HG03457 (cell line): ENCODE data around the gene LALBA.
"Not testable (repeated sequence)": the region's sequence is repeated elsewhere in the genome, so short reads cannot be mapped to it uniquely, and the experiment has no call there.

Experiments used
- ATAC-seq: cut with Tn5 transposase; IDR thresholded peaks from one replicate; pipeline ENCODE4 v1.9.1; 2021; ENCODE audit warnings: moderate number of reproducible peaks; ENCODE audit not compliant: unreplicated experiment

The LALBA gene

DNA sequence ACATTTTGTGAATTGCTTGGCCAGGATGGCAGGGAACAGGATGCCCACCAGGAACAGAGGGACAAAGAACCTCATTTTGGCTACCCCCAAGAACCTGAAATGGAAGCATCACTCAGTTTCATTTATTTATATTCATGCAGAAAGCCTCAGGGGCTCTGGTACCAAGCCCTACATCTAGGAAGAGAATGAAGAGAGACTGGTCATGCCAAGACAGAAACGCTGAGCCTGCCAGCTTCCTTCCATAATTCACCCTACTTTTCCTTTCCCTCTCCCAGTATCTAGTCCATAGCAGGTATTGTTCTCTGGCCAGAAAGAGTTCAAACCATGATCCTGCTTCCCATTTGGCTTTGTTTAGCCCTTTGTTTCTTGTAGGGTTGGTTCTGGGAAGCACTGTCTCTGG is at the start of gene LALBA:
LALBA (minus strand) TSS at position 101 of the 400 bp plus-strand sequence; CDS start at position 75, 26 bp downstream.
- ATAC-seq, result no peak

DNA sequence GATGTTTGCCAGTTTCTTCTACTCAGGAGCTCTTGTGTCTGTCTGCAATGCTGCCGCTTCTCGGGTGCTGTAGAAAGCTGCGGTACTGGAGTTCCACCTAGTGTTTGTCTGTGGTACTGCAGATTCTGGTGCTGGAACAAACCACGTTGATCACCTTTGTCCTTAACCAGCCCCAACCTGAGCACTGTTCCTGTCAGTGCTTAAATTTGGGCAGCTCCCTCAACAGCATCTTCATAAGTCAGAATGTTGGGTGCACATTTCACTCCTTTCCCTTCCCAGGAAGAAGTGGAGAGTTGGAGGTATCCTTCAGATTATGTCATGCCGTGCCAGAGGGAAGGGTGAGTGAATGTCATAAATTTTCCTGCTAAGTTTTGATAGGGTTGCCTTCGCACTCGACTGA is 48.7 kb upstream of the LALBA start:
- ATAC-seq, result no peak

DNA sequence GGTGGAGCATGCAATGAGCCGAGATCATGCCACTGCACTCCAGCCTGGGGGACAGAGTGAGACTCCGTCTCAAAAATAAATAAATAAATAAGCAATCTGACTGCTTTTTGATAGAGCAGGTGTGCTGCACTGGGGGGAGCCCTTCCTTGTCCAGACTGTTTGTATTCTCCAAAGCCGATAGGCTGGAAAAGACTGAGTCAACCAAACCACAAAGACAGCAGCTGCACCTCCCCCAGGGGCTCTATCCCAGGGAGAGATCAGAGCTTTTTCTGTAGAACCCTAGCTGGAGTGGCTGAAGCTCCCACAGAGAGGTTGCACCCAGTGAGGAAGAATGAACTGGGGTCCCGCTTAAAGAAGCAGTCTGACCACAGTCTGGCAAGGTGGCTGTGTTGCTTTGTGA is 45.8 kb upstream of the LALBA start:
- no peak for ATAC-seq

DNA sequence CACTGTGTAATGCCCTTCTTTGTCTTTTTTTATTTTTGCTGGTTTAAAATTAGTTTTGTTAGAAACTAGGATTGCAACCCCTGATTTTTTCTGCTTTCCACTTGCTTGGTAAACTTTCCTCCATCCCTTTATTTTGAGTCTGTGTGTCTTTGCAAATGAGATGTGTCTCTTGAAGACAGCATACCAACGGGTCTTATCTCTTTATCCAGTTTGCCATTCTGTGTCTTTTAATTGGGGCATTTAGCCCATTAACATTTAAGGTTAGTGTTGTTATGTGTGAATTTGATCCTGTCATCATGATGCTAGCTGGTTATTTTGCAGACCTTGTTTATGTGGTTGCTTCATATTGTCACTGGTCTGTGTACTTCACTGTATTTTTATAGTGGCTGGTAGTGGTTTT is 43.5 kb upstream of the LALBA start:
- no peak for ATAC-seq

DNA sequence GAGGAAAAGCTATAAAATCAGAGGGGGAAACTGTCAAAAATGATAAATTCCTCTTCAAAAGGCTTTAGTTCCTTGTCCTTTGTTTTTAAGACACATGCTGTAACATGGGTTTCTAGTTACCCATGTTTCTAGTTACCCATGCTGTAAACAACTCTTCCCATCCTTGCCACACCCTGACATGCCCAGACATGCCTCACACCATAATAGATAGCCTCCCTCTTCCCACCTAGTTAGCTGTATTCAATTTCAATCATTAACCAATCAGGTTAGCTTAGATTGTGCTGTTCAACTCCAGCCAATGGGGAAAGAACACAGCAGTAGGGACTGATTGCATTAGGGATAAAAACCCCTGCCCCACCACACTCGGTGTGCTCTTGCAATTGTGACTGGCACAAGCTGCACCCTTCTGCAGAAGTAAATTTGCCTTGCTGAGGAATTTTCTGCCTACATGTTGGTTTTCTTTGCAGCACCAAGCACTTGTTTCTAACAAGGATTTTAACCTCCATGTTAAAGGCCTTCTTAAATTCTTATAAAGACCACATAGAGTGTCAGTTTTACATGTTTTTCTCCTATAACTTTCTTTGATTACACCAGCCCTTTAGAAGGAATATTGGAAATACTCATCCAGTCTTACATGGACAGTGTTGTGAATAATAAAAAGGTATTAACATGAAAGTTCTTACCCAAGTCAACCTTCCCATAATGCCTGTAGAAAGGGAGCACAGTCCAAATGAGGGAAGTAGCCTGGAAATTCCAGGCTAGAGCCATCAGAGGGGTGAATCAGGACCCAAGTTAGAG is 32.5 kb upstream of the LALBA start:
- ATAC-seq, result no peak

DNA sequence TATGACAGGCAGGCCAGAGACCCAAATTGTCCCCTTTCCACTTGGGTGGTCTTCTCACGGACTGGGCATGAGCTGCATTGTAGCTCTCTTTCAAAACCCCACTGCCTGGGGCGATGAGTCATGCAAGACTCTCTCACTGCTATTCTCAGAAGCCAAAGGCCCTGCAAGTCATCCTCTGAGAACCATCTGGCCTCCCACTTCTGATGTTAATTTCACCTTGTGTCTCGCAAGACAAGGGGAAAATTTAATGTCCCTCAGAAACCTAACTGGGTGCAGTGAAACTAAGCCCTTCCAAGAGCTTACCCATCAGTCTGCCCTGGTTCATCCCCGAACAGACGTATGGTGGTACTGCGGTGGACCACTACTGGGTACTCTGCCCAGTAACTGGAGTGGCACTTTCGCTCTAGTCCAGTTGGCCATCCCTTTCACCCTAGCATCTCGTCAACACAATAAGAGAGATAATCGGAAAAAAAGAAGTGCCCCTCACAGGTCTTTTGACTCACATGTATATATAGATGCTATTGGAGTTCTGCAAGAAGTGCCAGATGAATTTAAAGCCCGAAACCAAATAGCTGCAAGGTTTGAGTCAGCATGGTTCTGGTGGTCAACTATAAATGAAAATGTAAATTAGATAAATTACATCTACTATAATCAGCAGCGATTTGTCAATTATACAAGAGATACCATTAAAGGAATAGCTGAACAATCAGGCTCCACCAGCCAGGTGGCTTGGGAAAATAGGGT is 31.3 kb upstream of the LALBA start:
- peak; percentile 71 for ATAC-seq

DNA sequence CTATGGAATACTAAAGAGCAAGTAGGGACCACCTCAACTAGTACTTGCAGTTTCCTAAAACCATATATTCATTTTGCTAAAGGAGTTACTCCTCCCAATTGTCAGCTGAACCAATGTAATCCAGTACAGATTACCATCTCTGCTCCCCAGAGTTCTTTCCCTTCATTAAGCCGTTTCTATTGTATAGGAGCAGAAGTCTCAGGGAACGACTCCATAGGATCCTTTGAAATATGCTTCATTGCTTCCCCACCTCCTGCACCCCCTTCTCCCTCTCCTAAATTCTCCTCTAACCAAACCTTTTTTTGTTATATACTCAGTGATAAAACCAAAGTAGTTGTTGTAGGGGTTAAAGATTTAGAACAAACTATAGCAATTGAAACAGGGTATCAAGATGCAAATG is 30.7 kb upstream of the LALBA start:
- ATAC-seq, result no peak

DNA sequence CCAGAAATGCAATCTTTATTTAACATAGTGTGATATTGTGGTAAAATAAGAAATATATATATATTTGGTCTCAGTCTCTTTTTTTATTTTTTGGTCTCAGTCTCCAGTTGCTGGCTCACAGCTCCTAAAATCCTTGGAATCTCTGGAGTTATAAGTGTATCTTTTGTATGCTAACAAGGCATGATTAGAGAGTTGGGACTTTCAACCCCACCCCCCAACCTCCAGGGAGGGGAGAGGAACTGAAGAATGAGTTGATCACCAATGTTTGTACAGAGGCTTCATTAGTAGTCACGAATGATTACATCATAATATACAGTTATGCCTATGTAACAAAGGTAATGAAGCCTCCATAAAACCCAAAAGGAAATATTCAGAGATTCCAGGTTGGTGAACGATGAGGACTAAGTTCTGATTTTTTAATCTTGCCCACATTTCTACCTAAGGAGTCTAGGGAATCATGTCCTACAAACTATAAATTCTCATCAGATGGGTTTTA is 22.8 kb upstream of the LALBA start:
- no peak for ATAC-seq

DNA sequence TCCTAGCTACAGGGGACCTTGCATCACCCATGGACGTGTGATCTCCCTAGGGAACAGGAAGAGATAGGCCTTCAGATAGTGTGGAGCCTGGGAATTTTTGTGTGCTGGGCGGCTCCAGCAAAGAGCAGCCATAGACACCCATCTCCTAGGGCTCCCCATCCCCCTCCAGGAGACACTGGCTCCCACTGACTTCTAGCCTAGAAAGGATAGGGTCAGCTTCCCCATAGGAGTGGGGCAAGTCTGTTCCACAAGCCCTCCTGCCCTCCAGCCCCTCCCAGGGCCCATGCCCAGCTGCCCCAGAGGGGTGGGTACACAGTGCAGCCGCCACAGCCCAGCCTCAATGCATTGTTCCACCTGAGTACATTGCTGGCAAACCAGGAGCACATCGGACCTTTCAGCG is 16.5 kb upstream of the LALBA start:
- ATAC-seq, result no peak

DNA sequence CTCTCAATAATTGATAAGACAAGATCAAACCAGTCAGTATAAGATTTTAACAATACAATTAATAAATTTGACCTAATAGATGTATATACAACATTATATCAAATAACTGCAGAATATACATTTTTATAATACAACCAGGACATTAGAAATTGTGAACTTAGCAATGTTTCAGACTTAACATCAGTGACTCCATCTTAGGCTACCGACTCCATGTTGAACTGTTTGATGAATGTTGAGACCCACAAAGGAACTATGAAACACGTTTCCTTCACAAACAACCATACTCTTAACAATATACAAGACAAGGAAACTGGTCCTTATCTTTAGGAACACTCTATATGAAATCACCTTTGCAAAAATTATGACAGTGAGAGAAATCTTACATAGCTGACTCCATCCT is 13.9 kb upstream of the LALBA start:
- no peak for ATAC-seq

DNA sequence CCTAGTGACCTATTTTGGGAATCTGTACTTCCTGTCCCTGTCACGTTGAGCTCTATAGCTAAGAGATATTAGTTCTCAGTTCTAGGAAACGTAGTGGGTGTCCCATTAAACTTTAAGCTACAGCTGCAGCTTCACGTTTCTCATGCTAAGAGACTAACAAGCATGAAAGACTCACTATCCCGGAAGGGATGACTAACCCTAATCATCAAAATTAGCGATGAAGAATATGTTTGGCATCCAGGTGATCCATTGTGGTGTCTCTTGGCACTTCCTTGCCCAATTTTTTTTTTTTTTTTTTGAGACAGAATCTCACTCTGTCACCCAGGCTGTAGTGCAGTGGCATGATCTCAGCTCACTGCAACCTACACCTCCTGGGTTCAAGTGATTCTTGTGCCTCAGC is 11.0 kb upstream of the LALBA start:
- ATAC-seq, result no peak

DNA sequence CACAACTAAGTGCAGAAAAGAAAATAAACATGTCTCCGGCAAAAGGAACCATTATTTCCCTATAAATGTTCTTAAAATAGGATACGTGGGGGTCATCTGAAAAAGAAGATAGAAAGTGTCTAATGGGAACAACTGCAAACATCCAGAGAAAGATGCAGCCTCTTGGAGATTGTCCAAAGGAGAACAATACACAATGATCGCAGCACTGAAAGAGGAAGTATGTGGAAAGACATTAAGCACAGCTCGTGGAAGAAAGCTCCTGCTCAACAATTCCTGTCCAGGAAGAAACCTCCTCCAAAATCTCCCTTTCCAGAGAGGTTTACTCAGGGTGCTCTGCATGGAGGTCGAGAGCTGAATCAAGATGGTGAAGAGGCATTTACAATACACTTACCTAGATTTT is 2.5 kb upstream of the LALBA start:
- ATAC-seq, result no peak

DNA sequence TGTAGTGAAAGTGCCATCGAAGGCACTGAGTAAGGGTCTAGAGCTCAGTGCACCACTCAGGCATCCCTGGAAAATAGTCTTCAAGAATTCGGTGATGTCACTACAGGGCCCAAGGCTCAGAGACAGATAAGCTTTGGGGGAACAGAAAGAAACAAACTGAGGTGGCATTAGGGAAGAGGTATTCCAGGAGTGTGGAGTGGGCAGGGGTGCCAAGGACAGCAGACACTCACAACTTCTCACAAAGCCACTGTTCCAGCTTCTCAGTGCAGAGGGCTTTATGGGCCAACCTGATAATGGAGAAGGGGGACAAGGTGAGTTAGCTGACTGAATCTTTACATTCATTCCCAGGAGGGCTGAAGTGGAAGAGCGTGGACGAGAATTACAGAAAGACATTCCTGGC is 2.1 kb downstream of the LALBA start:
- ATAC-seq, result no peak

DNA sequence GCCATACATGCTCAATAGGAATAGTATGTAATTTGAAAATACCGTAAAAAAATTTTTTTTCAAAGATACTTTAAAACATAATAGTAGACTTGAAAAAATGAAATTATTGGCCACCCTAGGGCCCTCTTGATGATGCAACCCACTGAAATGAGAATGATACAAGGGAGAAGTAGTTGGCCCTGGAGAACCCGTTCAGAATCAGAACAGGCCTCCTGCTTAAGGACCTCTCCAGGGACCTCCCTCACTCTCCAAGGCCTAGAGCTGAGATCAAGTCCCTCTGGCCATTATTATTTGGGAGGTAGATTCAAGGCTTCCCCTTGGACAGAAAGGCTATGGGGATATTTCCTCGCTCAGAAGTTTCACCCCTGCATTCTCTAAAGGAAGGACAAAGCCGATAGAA is 11.9 kb downstream of the LALBA start:
- no peak for ATAC-seq

DNA sequence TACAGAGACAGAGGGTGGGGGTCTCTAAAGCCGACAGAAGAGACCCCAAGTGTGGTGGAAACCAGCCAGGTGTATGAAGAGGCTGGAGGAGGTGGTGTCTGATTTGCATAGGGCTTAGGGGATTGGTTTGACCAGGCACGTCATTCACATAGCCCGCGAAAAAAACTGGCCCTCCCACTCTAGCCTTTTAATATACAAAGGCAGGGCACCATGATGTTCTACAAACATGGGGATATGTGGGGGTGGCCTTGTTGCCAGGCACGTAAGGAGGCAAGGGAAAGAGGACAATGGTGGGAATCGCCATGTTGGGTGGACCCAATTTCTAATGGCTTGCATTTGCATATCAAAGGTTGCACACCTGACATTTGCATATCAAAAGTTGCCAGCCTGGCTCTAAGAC is 13.2 kb downstream of the LALBA start:
- no peak for ATAC-seq

DNA sequence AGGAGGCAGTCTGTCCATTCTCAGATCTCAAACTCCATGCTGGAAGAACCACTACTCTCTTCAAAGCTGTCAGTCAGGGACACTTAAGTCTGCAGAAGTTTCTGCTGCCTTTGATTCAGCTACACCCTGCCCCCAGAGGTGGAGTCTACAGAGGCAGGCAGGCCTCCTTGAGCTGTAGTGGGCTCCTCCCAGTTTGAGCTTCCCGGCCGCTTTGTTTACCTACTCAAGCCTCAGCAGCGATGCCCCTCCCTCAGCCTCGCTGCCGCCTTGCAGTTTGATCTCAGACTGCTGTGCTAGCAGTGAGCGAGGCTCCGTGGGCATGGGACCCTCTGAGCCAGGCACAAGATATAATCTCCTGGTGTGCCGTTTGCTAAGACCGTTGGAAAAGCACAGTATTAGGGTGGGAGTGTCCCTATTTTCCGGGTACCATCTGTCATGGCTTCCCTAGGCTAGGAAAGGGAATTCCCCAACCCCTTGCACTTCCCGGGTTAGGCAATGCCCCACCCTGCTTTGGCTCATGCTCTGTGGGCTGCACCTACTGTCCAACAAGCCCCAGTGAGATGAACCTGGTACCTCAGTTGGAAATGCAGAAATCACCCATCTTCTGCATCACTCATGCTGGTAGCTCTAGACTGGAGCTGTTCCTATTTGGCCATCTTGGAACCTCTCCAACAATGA is 16.0 kb downstream of the LALBA start:
- ATAC-seq, result not testable (repeated sequence)

DNA sequence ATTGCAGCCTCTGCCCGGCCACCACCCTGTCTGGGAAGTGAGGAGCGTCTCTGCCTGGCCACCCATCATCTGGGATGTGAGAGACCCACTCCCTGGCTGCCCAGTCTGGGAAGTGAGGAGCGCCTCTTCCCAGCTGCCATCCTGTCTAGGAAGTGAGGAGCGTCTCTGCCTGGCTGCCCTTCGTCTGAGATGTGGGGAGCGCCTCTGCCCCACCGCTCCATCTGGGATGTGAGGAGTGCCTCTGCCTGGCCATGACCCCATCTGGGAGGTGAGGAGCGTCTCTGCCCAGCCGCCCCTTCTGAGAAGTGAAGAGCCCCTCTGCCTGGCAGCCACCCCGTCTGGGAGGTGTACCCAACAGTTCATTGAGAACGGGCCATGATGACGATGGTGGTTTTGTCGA is 18.2 kb downstream of the LALBA start:
- not testable (repeated sequence) for ATAC-seq

DNA sequence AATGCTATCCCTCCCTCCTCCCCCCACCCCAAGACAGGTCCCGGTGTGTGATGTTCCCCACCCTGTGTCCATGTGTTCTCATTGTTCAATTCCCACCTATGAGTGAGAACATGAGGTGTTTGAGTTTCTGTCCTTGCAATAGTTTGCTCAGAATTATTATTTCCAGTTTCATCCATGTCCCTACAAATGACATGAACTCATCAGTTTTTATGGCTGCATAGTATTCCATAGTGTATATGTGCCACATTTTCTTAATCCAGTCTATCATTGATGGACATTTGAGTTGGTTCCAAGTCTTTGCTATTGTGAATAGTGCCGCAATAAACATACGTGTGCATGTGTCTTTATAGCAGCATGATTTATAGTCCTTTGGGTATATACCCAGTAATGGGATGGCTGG is 22.8 kb downstream of the LALBA start:
- not testable (repeated sequence) for ATAC-seq

DNA sequence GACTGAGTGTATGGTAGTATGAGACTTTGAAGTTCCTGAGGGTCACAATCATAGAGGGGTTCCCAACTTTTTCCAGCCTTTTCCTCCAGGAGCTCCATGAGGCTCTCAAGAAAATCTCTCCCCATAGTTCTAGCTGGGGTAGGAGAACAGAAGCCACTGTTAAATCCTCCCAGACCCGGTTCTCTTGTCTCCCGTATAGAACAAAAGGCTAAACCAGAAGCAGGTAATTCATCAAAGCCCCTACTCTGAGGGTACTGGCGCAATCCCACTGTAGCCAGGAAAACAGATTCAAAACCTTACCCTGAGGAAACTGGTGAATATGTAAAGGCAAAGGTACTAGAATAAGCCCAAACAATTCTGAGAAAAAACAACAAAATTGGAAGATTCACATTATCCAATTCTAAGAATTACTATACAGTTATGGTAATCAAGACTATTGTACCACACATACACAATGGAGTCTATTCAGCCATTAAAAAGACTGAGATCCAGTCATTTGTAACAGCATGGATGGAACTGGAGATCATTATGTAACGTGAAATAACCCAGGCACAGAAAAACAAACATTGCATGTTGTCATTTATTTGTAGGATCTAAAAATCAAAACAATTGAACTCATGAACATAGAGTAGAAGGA is 23.9 kb downstream of the LALBA start:
- ATAC-seq, result no peak

DNA sequence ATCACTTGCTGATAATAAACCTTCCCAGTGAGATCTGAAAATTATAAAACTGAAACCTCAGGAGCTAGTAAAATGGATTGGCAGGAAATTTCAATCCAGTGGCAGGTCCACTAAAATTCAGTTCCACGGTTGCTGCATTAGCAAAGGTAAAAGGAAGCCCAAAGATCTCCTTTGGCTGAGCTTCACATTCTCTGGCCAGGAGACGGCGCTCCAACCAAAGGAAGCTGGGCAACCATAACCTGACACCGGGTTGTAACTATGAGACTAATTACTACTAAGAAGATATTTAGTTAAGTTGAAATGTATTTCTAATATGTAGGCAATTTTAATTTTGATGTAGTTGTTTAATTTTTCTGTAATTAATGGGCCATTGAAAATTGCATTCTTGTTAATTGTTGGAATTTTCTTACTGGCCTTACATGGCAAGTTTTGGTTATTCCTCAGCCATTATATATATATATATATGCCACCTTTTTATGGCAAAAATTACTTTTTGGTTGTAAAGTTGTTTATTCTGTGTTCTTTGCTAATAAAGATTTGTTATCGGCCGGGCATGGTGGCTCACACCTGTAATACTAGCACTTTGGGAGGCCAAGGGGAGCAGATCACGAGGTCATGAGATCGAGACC is 27.4 kb downstream of the LALBA start:
- ATAC-seq, result no peak

DNA sequence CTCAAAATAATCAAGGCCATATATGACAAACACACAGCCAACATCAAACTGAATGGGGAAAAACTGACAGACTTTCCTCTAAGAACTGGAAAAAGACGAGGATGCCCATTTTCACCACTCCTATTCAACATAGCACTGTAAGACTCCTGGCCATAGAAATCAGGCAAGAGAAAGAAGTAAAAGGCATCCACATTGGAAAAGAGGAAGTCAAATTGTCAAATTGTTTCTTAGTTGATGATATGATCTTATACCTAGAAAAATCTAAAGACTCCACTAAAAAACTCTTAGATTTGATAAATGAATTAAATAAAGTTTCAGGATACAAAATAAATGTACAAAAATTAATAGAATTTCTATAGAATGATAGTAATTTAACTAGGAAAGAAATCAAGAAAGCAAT is 33.2 kb downstream of the LALBA start:
- ATAC-seq, result no peak
